Measurements from ENCODE around the gene TKTL1.

Gene TKTL1

GRCh38 chrX:154365052-154365600, 69.5 kb downstream of the TKTL1 start:
- no peak overlapping the region for H3K27ac ChIP-seq

GRCh38 chrX:154365997-154366665, 70.5 kb downstream of the TKTL1 start:
- no peak overlapping the region for H3K27ac ChIP-seq
- no peak for TF ChIP-seq CTCF (conservative IDR thresholded peaks at IDR 0.05)

More at GRCh38 chrX:154365052-154365600, 69.5 kb downstream of the TKTL1 start:
- TF ChIP-seq CTCF (conservative IDR thresholded peaks at IDR 0.05) = no peak

- no peak overlapping the region for H3K27ac ChIP-seq
- no peak for TF ChIP-seq CTCF (conservative IDR thresholded peaks at IDR 0.05)
Measured at GRCh38 chrX:154366666-154367055, 71.1 kb downstream of the TKTL1 start.

GRCh38 chrX:154367474-154368308, 72.1 kb downstream of the TKTL1 start:
- no peak overlapping the region for H3K27ac ChIP-seq
- no peak for TF ChIP-seq CTCF (conservative IDR thresholded peaks at IDR 0.05)

- TF ChIP-seq CTCF (conservative IDR thresholded peaks at IDR 0.05) = no peak
- no peak overlapping the region for H3K27ac ChIP-seq
Measured at GRCh38 chrX:154368630-154369448, 73.2 kb downstream of the TKTL1 start.

- no peak for TF ChIP-seq CTCF (conservative IDR thresholded peaks at IDR 0.05)
- peak overlapping the region; percentile 40; the same call in 1 of the 2 replicates for H3K27ac ChIP-seq
Measured at GRCh38 chrX:154369449-154370299, 74.1 kb downstream of the TKTL1 start.

All from VCaP (cell line).